K562 (cell line): ENCODE results near the gene LAMTOR4. TPM values are rescaled to one million over a fixed set of nuclear protein-coding genes. Genes with fewer than 3 reads are reported as not detected.
A peak's percentile ranks its signal among the peaks of the same experiment; 100 is the strongest.

ENCODE experiments used
- ATAC-seq: fragments of 200-7000 bp; cut with Tn5 transposase; 3 replicates; pipeline ENCODE4 v1.9.1; 2020; ENCODE audit warnings: moderate library complexity
- BruUV-seq: library from RNA; stranded (reverse); fragments of 400-500 nt; replicated peaks from 2 replicates; lab custom pipeline; 2021; lab: Mats Ljungman, UMichigan
- CTCF ChIA-PET: fragments of 300-600 bp; formaldehyde crosslinking; extraction: SDS; loops from one replicate; lab custom pipeline; 2021; ENCODE audit warnings: low intra/inter-chr PET ratio; lab: Yijun Ruan, JAX
- POLR2A ChIA-PET: fragments of 300-600, 350-650 bp; sonication (Branson Sonifier 250); formaldehyde crosslinking; extraction: SDS; loops from one replicate; lab custom pipeline; 2021; ENCODE audit warnings: antibody characterized with exemption, inconsistent platforms; lab: Yijun Ruan, JAX
- DNase-seq, 4 experiments: peaks; one replicate each; pipeline versions ENCODE4 v3.0.0 to v3.0.0-alpha.2; 2011 to 2018; ENCODE audit warnings: low spot score in 3 of 4, mixed read lengths in 3 of 4; ENCODE audit errors: extremely low read depth in 1 of 4
- FAIRE-seq: peaks from 2 replicates; lab custom pipeline; 2011; peaks lifted over from hg19 to GRCh38; lab: Jason Lieb, UNC
- H2AFZ ChIP-seq: 2 replicates; pipeline ENCODE4 v1.6.0; 2011; ENCODE audit warnings: low read depth, low read length, control low read depth, inconsistent platforms
- H3K27ac ChIP-seq: fragments of 200-600 bp; 3 replicates; pipeline ENCODE4 v1.8.0; 2011; ENCODE audit warnings: low read depth, mild to moderate bottlenecking, control low read depth, inconsistent platforms, low read length, moderate library complexity, mixed read lengths; ENCODE audit errors: extremely low read depth
- H3K27me3 ChIP-seq, 2 experiments: fragments of 300-600 bp in 1 of 2; 2 replicates in 1 of 2; 3 replicates in 1 of 2; pipeline versions ENCODE4 v1.6.0 to v1.8.0; 2011; ENCODE audit warnings: inconsistent platforms in 2 of 2, low read length in 2 of 2, mild to moderate bottlenecking in 1 of 2, mixed read lengths in 1 of 2, moderate library complexity in 1 of 2; ENCODE audit not compliant: control insufficient read depth in 2 of 2, insufficient read depth in 2 of 2
- H3K36me3 ChIP-seq: fragments of 300-600 bp; 3 replicates; pipeline ENCODE4 v1.8.0; 2011; ENCODE audit warnings: mild to moderate bottlenecking, low read length, inconsistent platforms; ENCODE audit not compliant: control insufficient read depth, insufficient read depth
- H3K4me1 ChIP-seq, 2 experiments: fragments of 200-600 bp in 1 of 2; replicated peaks in 1 of 2; 2 replicates in 1 of 2; 3 replicates in 1 of 2; pipeline versions ENCODE4 v1.5.1 to v1.8.0; 2011; ENCODE audit warnings: inconsistent platforms in 2 of 2, low read length in 2 of 2, mild to moderate bottlenecking in 1 of 2, mixed read lengths in 1 of 2, moderate library complexity in 1 of 2; ENCODE audit not compliant: control insufficient read depth in 2 of 2, insufficient read depth in 2 of 2
- H3K4me2 ChIP-seq: 2 replicates; pipeline ENCODE4 v1.6.1; 2011; ENCODE audit warnings: low read length, control low read depth, inconsistent platforms, mixed read lengths; ENCODE audit not compliant: insufficient read depth
- H3K4me3 ChIP-seq: fragments of 200-600 bp; sonication (generic), shearing (Covaris generic); 2 replicates; pipeline ENCODE4 v1.5.1; 2016; ENCODE audit warnings: control low read depth, inconsistent platforms
- H3K79me2 ChIP-seq: fragments of 200-600 bp; 3 replicates; pipeline ENCODE4 v1.8.0; 2011; ENCODE audit warnings: low read length, inconsistent platforms; ENCODE audit not compliant: control insufficient read depth, insufficient read depth
- H3K9ac ChIP-seq, 2 experiments: 2 replicates each; pipeline versions ENCODE4 v1.6.0 to v1.6.1; 2011; ENCODE audit warnings: low read depth in 2 of 2, low read length in 2 of 2, control low read depth in 1 of 2, inconsistent platforms in 1 of 2, mild to moderate bottlenecking in 1 of 2, mixed read lengths in 1 of 2; ENCODE audit not compliant: insufficient read depth in 1 of 2
- H3K9me1 ChIP-seq: one replicate; pipeline ENCODE4 v1.6.0; 2011; ENCODE audit warnings: inconsistent platforms, mild to moderate bottlenecking, low read length, moderate library complexity; ENCODE audit not compliant: control insufficient read depth, insufficient read depth
- H3K9me3 ChIP-seq: replicated peaks from 2 replicates; pipeline ENCODE4 v1.5.1; 2011; ENCODE audit warnings: low read depth, low read length, inconsistent platforms; ENCODE audit not compliant: control insufficient read depth, insufficient read depth
- H4K20me1 ChIP-seq: replicated peaks from 2 replicates; pipeline ENCODE4 v1.6.1; 2011; ENCODE audit warnings: low read length, inconsistent platforms, mixed read lengths; ENCODE audit not compliant: control insufficient read depth, insufficient read depth
- ATF1 ChIP-seq, 2 experiments: fragments of 450-650 bp in 1 of 2; IDR thresholded peaks; 2 replicates each; pipeline ENCODE4 v1.6.1; 2016; ENCODE audit warnings: missing compliant biosample characterization in 1 of 2, missing genetic modification characterization in 1 of 2
- C11orf30 ChIP-seq: fragments of 450-650 bp; IDR thresholded peaks from 2 replicates; pipeline ENCODE4 v1.6.1; 2016; ENCODE audit warnings: low read depth, mild to moderate bottlenecking
- CBX1 ChIP-seq: sonication (generic); IDR thresholded peaks from 2 replicates; pipeline ENCODE4 v1.6.1; 2016; ENCODE audit warnings: antibody characterized with exemption, low read depth, mild to moderate bottlenecking
- CREBBP ChIP-seq: IDR thresholded peaks from one replicate; pipeline ENCODE4 v1.6.1; 2012; ENCODE audit warnings: low read depth, mild to moderate bottlenecking, control low read depth, inconsistent platforms, low read length
- MYBL2 ChIP-seq, 2 experiments: fragments of 450-650 bp in 1 of 2; sonication (generic) in 1 of 2; formaldehyde crosslinking in 1 of 2; IDR thresholded peaks; 2 replicates each; pipeline versions ENCODE4 v1.6.1 to v1.8.1; 2017 to 2022; ENCODE audit warnings: borderline replicate concordance in 1 of 2, inconsistent platforms in 1 of 2, low read depth in 1 of 2, mild to moderate bottlenecking in 1 of 2, missing genetic modification reagents in 1 of 2, moderate library complexity in 1 of 2
- ZEB2 ChIP-seq: fragments of 450-650 bp; IDR thresholded peaks from 2 replicates; pipeline ENCODE4 v1.6.1; 2016
- ZNF253 ChIP-seq: fragments of 250-450 bp; sonication (Bioruptor Pico); conservative IDR thresholded peaks from 2 replicates; pipeline ENCODE4 v1.6.1; 2021; ENCODE audit warnings: mild to moderate bottlenecking
- ZNF316 ChIP-seq: fragments of 450-650 bp; IDR thresholded peaks from 2 replicates; pipeline ENCODE4 v1.6.1; 2016
- WGBS: fragments of 100-300 bp; shearing (Covaris generic); methylation state at CpG from one replicate; pipeline ENCODE4 v1.1.6; 2016; ENCODE audit warnings: low coverage, mixed read lengths; ENCODE audit not compliant: insufficient coverage; ENCODE audit errors: missing lambda C conversion rate; 5-methylcytosine and 5-hydroxymethylcytosine counted together
- in situ Hi-C: fragments of 300-500 bp; cut with MboI; formaldehyde crosslinking; loops from 4 replicates; pipeline ENCODE4 v1.15.0; 2018; ENCODE audit warnings: inconsistent platforms, mixed read lengths
- intact Hi-C: fragments of 100-400 bp; cut with micrococcal nuclease; formaldehyde crosslinking; loops from 2 replicates; pipeline ENCODE4 v1.14.2; 2022
- polyA plus RNA-seq, 8 experiments: library from polyadenylated mRNA; depleted of rRNA in 4 of 8; stranded (reverse) in 5 of 8; unstranded in 3 of 8; fragments of >200 nt; fragmentation: Nextera tagmentation in 2 of 8; fragmentation: Illumina TruSeq in 1 of 8; extraction: Ambion mirVana in 2 of 8; extraction: Trizol in 1 of 8; gene quantifications; 2 replicates each; pipeline versions ENCODE4 v1.2.1 to v1.2.3, GENCODE V29; 2011 to 2014; ENCODE audit warnings: inconsistent platforms in 1 of 8, missing spikeins in 1 of 8
- total RNA-seq, 7 experiments: library from RNA; depleted of rRNA in 6 of 7; stranded (reverse); fragments of >200 nt in 6 of 7; fragmentation: Illumina TruSeq in 2 of 7; extraction: Trizol in 2 of 7; gene quantifications; 2 replicates each; pipeline versions ENCODE4 v1.2.1 to v1.2.3, GENCODE V29; 2011 to 2021; ENCODE audit warnings: low replicate concordance in 1 of 7
- TF ChIP-seq, protein P1 (sequence below): IDR thresholded peaks from 2 replicates; pipeline ENCODE4 v1.6.1; 2012; ENCODE audit warnings: low read depth, low read length, improper control_type of control experiment, borderline replicate concordance
- TF ChIP-seq, protein P2 (sequence below), 2 experiments: fragments of 450-650 bp; IDR thresholded peaks; 2 replicates each; pipeline ENCODE4 v1.6.1; 2016
- TF ChIP-seq, protein P3 (sequence below): sonication (generic); formaldehyde crosslinking; IDR thresholded peaks from 2 replicates; pipeline ENCODE4 v1.8.0; 2022; ENCODE audit warnings: mild to moderate bottlenecking, missing genetic modification reagents

The LAMTOR4 gene
- total and polyA plus RNA-seq, 9 of the 15 experiments (the other 6 are each of a cell fraction or from before 2014, with no cell fraction given) = 79.6 to 314 (median 195) TPM

DNA sequence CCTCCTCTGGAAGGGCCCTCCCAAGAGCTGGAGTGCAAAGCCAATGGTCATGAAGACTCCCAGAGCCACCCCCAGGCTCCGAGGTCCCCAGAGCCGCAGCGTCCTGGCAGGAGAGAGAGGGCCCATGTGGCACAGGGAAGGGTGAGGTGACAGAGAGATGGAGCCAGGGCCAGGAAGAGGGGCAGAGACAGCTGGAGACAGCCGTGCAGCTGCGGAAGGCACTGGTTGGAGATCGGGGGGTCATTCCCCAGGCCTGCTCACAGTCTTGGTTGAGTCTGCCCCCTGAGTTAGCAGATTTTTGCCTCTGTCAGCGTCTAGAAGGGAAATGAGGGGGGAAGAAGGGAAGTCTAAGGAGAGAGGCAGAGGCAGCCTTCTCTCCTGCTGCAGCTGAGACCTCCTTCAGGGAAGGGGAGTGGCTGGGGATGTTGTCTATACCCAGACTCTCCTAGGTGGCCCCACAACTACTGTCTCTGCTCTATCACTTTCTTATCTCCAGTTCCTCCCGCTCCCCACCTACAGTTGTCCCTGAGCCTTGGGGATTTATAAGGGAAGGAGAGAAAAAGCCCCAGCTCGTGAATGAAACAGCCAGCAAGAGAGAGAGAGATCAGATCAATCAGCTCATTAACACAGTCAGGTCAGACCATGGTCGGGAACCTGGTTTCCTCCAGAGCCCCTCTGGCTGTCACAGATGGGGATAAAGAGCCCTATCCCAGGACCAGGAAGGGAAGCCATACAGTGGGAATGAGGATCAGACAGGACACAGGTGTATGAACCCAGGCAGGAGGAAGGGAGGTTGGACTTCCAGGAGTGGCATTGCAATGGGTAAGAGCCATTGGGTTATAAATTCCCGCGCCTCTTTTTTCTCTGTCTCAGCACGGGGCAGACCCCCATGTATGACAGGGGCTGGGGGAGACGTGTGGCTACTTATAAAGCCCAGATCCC lies 18.5 kb downstream of the LAMTOR4 start (continued):
- TF ChIP-seq, protein P1, sequence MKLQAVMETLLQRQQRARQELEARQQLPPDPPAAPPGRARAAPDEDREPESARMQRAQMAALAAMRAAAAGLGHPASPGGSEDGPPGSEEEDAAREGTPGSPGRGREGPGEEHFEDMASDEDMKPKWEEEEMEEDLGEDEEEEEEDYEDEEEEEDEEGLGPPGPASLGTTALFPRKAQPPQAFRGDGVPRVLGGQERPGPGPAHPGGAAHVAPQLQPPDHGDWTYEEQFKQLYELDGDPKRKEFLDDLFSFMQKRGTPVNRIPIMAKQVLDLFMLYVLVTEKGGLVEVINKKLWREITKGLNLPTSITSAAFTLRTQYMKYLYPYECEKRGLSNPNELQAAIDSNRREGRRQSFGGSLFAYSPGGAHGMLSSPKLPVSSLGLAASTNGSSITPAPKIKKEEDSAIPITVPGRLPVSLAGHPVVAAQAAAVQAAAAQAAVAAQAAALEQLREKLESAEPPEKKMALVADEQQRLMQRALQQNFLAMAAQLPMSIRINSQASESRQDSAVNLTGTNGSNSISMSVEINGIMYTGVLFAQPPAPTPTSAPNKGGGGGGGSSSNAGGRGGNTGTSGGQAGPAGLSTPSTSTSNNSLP = 0 out of 2 replicates have a peak, but pooled peaks have one; percentile 3
- TF ChIP-seq ZNF316 (peak; percentile 66), C11orf30 (peak; percentile 66; the same call in 1 of the 2 replicates)

DNA sequence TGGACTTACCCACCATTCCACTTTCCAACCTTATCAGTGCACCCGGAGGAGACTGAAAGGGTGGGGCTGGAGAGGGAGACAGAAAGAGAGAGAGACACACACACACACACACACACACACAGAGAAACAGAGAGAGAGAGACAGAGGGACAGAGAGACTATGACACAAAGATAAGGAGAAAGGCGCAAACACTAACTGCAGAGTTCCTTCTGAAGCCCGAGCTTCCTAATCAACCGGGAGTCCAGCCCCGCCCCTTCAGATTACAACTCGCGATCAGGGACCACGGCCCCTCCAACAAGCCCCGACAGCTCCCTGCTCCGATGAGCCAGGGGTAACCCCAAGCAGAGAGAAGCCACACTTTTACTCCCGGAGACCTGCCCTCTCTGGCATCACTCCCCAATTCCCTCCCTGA lies 19.2 kb downstream of the LAMTOR4 start:
- Histone ChIP-seq H2AFZ (peak overlapping the region; percentile 86), H3K4me3 (peak overlapping the region; percentile 32), H3K4me2 (peak overlapping the region; percentile 91), H3K9ac (peak overlapping the region; percentile 48 to 90), H3K9me1 (no peaks in the 10 kb centered on the region), H3K27me3 (no peaks in the 10 kb centered on the region), H3K79me2 (no peaks in the 10 kb centered on the region), H4K20me1 (no peaks in the 10 kb centered on the region), H3K4me1 (peaks cover 45 to 53% of the 10 kb centered on the region in 2 experiments), H3K36me3 (no peaks in the 10 kb centered on the region), H3K27ac (peak overlapping the region; percentile 37; the same call in 2 of the 3 replicates), H3K9me3 (no peaks in the 10 kb centered on the region)
- DNase-seq = peak; percentile 62 to 87 (median 72)
- WGBS = 2% methylated on average over 11 of the region's 11 CpGs
- POLR2A ChIA-PET = interaction anchor here (0.7 to 1.6 kb wide), 8 partner anchors 9 to 262 kb away, joined by 4 to 15 read pairs (median 6); partner anchors contain the start of genes GPC2, LAMTOR4, MEPCE and STAG3
- intact Hi-C loops (loop anchor here (1.0 kb wide), 1 partner anchor 10 kb away; the partner anchor contains the start of gene TRAPPC14), in situ Hi-C loops (no loop called here)
- CTCF ChIA-PET = interaction anchor here (0.5 to 0.6 kb wide), 2 partner anchors 34 to 892 kb away, joined by 3 to 7 read pairs; no protein-coding TSS in a partner anchor
- peak; percentile 83 for ATAC-seq
- peak; percentile 92 for FAIRE-seq
- no TSS peak for BruUV-seq
- TF ChIP-seq ZEB2 = peak; percentile 88
- no peak for TF ChIP-seq CBX1
- TF ChIP-seq ZNF253 (CRISPR knock-in tag) = no peak
- TF ChIP-seq, protein P2, sequence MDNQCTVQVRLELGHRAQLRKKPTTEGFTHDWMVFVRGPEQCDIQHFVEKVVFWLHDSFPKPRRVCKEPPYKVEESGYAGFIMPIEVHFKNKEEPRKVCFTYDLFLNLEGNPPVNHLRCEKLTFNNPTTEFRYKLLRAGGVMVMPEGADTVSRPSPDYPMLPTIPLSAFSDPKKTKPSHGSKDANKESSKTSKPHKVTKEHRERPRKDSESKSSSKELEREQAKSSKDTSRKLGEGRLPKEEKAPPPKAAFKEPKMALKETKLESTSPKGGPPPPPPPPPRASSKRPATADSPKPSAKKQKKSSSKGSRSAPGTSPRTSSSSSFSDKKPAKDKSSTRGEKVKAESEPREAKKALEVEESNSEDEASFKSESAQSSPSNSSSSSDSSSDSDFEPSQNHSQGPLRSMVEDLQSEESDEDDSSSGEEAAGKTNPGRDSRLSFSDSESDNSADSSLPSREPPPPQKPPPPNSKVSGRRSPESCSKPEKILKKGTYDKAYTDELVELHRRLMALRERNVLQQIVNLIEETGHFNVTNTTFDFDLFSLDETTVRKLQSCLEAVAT (IDR thresholded peaks at IDR 0.05) = peak; percentile 96 to 97
- TF ChIP-seq ATF1 (CRISPR knock-in tag; IDR thresholded peaks at IDR 0.05) = no peak
- TF ChIP-seq ATF1 (tag; IDR thresholded peaks at IDR 0.05) = peak; percentile 84
- no peak; the same call in 1 of the 2 replicates for TF ChIP-seq MYBL2 (IDR thresholded peaks at IDR 0.05; ENCODE audit: low read depth)
- no peak for TF ChIP-seq MYBL2 (CRISPR knock-in tag; IDR thresholded peaks at IDR 0.05; ENCODE audit: borderline replicate concordance)
- TF ChIP-seq, protein P3, sequence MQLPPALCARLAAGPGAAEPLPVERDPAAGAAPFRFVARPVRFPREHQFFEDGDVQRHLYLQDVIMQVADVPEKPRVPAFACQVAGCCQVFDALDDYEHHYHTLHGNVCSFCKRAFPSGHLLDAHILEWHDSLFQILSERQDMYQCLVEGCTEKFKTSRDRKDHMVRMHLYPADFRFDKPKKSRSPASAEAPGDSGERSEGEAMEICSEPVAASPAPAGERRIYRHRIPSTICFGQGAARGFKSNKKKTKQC (CRISPR knock-in tag) = no peak; the same call in 1 of the 2 replicates
- no peak for TF ChIP-seq CREBBP
